ENCODE measurements around the gene TLE4.

DNA sequence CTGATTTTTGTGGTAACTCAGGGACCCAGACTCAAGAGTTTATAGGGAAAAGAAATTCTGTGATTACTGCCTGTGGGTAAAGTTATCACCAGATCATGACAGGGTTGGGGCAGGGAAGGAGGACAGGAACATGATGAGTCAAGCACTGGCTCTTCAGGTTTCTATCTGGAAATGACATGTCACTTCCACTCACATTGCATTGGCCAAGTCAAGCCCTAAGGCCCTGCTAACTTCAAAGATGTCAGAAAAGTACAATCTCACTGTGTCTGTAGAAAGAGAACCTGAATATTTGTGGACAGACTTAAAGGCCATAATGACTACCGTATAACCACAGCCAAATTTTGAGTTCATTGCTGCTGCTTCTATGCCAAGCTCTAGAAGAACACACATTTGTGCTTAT, 187.7 kb downstream of the TLE4 start:
- TF ChIP-seq, protein P1, sequence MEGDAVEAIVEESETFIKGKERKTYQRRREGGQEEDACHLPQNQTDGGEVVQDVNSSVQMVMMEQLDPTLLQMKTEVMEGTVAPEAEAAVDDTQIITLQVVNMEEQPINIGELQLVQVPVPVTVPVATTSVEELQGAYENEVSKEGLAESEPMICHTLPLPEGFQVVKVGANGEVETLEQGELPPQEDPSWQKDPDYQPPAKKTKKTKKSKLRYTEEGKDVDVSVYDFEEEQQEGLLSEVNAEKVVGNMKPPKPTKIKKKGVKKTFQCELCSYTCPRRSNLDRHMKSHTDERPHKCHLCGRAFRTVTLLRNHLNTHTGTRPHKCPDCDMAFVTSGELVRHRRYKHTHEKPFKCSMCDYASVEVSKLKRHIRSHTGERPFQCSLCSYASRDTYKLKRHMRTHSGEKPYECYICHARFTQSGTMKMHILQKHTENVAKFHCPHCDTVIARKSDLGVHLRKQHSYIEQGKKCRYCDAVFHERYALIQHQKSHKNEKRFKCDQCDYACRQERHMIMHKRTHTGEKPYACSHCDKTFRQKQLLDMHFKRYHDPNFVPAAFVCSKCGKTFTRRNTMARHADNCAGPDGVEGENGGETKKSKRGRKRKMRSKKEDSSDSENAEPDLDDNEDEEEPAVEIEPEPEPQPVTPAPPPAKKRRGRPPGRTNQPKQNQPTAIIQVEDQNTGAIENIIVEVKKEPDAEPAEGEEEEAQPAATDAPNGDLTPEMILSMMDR (IDR thresholded peaks at IDR 0.05; ENCODE audit: insufficient read depth, low read length): no peak
- no peak for TF ChIP-seq POLR2AphosphoS5 (IDR thresholded peaks at IDR 0.05; ENCODE audit: low read depth)

All from HL-60 (cell line).